H1 (cell line): ENCODE data around the gene GNG12. TPM values are rescaled to one million over a fixed set of nuclear protein-coding genes. Genes with fewer than 3 reads are reported as not detected.

Source experiments
- CTCF ChIA-PET: fragments of 300-600 bp; sonication (Branson Sonifier 250); formaldehyde crosslinking; loops from one replicate; lab custom pipeline; 2021; ENCODE audit not compliant: partially characterized antibody; lab: Charles Lee
- POLR2A ChIA-PET: fragments of 300-600 bp; sonication (Branson Sonifier 250); formaldehyde crosslinking; loops from one replicate; lab custom pipeline; 2021; ENCODE audit warnings: inconsistent platforms; ENCODE audit not compliant: partially characterized antibody; lab: Charles Lee
- DNase-seq, 2 experiments: peaks; one replicate each; pipeline versions ENCODE4 v3.0.0 to v3.0.0-alpha.2; 2010 to 2022; ENCODE audit warnings: low spot score in 2 of 2, low read depth in 1 of 2, mixed read lengths in 1 of 2
- FAIRE-seq: peaks from 2 replicates; lab custom pipeline; 2011; peaks lifted over from hg19 to GRCh38; lab: Jason Lieb, UNC
- H2AFZ ChIP-seq: 2 replicates; pipeline ENCODE4 v1.8.1; 2012; ENCODE audit warnings: low read length, inconsistent platforms
- H2AK5ac ChIP-seq: 2 replicates; pipeline ENCODE4 v1.6.1; 2013; ENCODE audit warnings: low read depth, low read length
- H2BK120ac ChIP-seq: replicated peaks from 2 replicates; pipeline ENCODE3; 2013; ENCODE audit warnings: low read depth, low read length, inconsistent platforms
- H2BK12ac ChIP-seq: 2 replicates; pipeline ENCODE4 v1.6.1; 2013; ENCODE audit warnings: low read depth, low read length
- H2BK15ac ChIP-seq: 2 replicates; pipeline ENCODE4 v1.6.1; 2013; ENCODE audit warnings: low read length
- H2BK20ac ChIP-seq: 2 replicates; pipeline ENCODE4 v1.6.1; 2013; ENCODE audit warnings: low read length
- H2BK5ac ChIP-seq: 2 replicates; pipeline ENCODE4 v1.6.1; 2013; ENCODE audit warnings: low read depth, low read length
- H3K14ac ChIP-seq: 2 replicates; pipeline ENCODE4 v1.6.1; 2013; ENCODE audit warnings: inconsistent platforms; ENCODE audit not compliant: insufficient read length
- H3K18ac ChIP-seq: 2 replicates; pipeline ENCODE4 v1.6.1; 2013; ENCODE audit warnings: low read length; ENCODE audit errors: extremely low read depth
- H3K23ac ChIP-seq: 2 replicates; pipeline ENCODE4 v1.6.1; 2013; ENCODE audit warnings: inconsistent platforms; ENCODE audit not compliant: insufficient read length
- H3K23me2 ChIP-seq: 2 replicates; pipeline ENCODE4 v1.6.1; 2013; ENCODE audit warnings: low read depth, low read length
- H3K27ac ChIP-seq: 2 replicates; pipeline ENCODE4 v1.6.1; 2011; ENCODE audit warnings: low read depth, low read length, inconsistent platforms
- H3K27me3 ChIP-seq, 4 experiments: replicated peaks in 1 of 4; 1 replicate in 1 of 4; 2 replicates in 3 of 4; pipeline versions ENCODE4 v1.6.1 to v1.8.1; 2011 to 2013; ENCODE audit warnings: low read length in 3 of 4, mild to moderate bottlenecking in 3 of 4, inconsistent platforms in 2 of 4, mixed read lengths in 2 of 4, moderate library complexity in 1 of 4; ENCODE audit not compliant: control insufficient read depth in 3 of 4, insufficient read depth in 3 of 4; ENCODE audit errors: extremely low read depth in 1 of 4
- H3K36me3 ChIP-seq, 4 experiments: 2 replicates each; pipeline versions ENCODE4 v1.6.1 to v1.8.1; 2011 to 2013; ENCODE audit warnings: mild to moderate bottlenecking in 4 of 4, low read length in 3 of 4, moderate library complexity in 2 of 4, control low read depth in 1 of 4, inconsistent platforms in 1 of 4; ENCODE audit not compliant: insufficient read depth in 4 of 4, control insufficient read depth in 2 of 4
- H3K4ac ChIP-seq: replicated peaks from 2 replicates; pipeline ENCODE3; 2013; ENCODE audit warnings: low read length, low read depth, mixed read lengths, inconsistent platforms; ENCODE audit not compliant: insufficient read length
- H3K4me1 ChIP-seq, 4 experiments: replicated peaks in 1 of 4; 1 replicate in 1 of 4; 2 replicates in 3 of 4; pipeline versions ENCODE4 v1.6.1 to v1.8.1; 2011 to 2013; ENCODE audit warnings: low read length in 3 of 4, inconsistent platforms in 2 of 4, mixed read lengths in 1 of 4; ENCODE audit not compliant: insufficient read depth in 4 of 4, control insufficient read depth in 3 of 4
- H3K4me2 ChIP-seq, 2 experiments: 2 replicates each; pipeline versions ENCODE4 v1.6.1 to v1.8.1; 2011 to 2013; ENCODE audit warnings: low read depth in 2 of 2, low read length in 2 of 2, control low read depth in 1 of 2, inconsistent platforms in 1 of 2, mild to moderate bottlenecking in 1 of 2; ENCODE audit not compliant: insufficient read depth in 1 of 2
- H3K4me3 ChIP-seq, 4 experiments: fragments of 200-600, 300-600 bp in 1 of 4; sonication (generic), shearing (Covaris generic), sonication (Bioruptor Twin) in 1 of 4; 2 replicates each; pipeline versions ENCODE4 v1.5.1 to v1.8.1; 2011 to 2016; ENCODE audit warnings: low read length in 4 of 4, low read depth in 3 of 4, control low read depth in 2 of 4, inconsistent platforms in 2 of 4, mild to moderate bottlenecking in 2 of 4, mixed read lengths in 1 of 4, moderate library complexity in 1 of 4; ENCODE audit not compliant: insufficient read depth in 2 of 4; ENCODE audit errors: extremely low read depth in 1 of 4
- H3K56ac ChIP-seq: replicated peaks from 2 replicates; pipeline ENCODE3; 2013; ENCODE audit warnings: low read depth, mild to moderate bottlenecking, mixed read lengths, low read length, inconsistent platforms; ENCODE audit not compliant: insufficient read length
- H3K79me1 ChIP-seq: 2 replicates; pipeline ENCODE4 v1.6.1; 2013; ENCODE audit warnings: low read depth, low read length, control low read depth
- H3K79me2 ChIP-seq, 2 experiments: 2 replicates each; pipeline versions ENCODE4 v1.6.1 to v1.8.1; 2012 to 2013; ENCODE audit warnings: low read length in 2 of 2, mild to moderate bottlenecking in 2 of 2, inconsistent platforms in 1 of 2; ENCODE audit not compliant: insufficient read depth in 2 of 2, control insufficient read depth in 1 of 2
- H3K9ac ChIP-seq, 4 experiments: replicated peaks in 1 of 4; 1 replicate in 1 of 4; 2 replicates in 3 of 4; pipeline versions ENCODE4 v1.6.1 to v1.8.1; 2011 to 2013; ENCODE audit warnings: low read depth in 3 of 4, low read length in 3 of 4, control low read depth in 2 of 4, mild to moderate bottlenecking in 2 of 4, moderate library complexity in 2 of 4, inconsistent platforms in 1 of 4; ENCODE audit errors: extremely low read depth in 1 of 4
- H3K9me3 ChIP-seq, 2 experiments: 2 replicates each; pipeline versions ENCODE4 v1.6.1 to v1.8.1; 2012 to 2013; ENCODE audit warnings: mild to moderate bottlenecking in 2 of 2, moderate library complexity in 2 of 2, control low read depth in 1 of 2, inconsistent platforms in 1 of 2, low read depth in 1 of 2, low read length in 1 of 2, mixed read lengths in 1 of 2; ENCODE audit not compliant: insufficient read depth in 2 of 2
- H4K20me1 ChIP-seq, 2 experiments: replicated peaks in 1 of 2; 2 replicates each; pipeline versions ENCODE3 to v1.8.1; 2011 to 2013; ENCODE audit warnings: inconsistent platforms in 2 of 2, low read length in 2 of 2, mild to moderate bottlenecking in 1 of 2; ENCODE audit not compliant: insufficient read depth in 2 of 2, control insufficient read depth in 1 of 2
- H4K5ac ChIP-seq: 2 replicates; pipeline ENCODE4 v1.6.1; 2013; ENCODE audit warnings: low read length, low read depth, mixed read lengths, inconsistent platforms; ENCODE audit not compliant: insufficient read length
- H4K8ac ChIP-seq: 2 replicates; pipeline ENCODE4 v1.8.0; 2013; ENCODE audit warnings: mild to moderate bottlenecking, moderate library complexity, low read length, inconsistent platforms; ENCODE audit not compliant: insufficient read depth; ENCODE audit errors: extremely low read depth
- H4K91ac ChIP-seq: replicated peaks from 2 replicates; pipeline ENCODE3; 2013; ENCODE audit warnings: low read length, mixed read lengths, inconsistent platforms; ENCODE audit not compliant: insufficient read length
- GABPA ChIP-seq: IDR thresholded peaks from 2 replicates; pipeline ENCODE4 v1.6.1; 2011; ENCODE audit warnings: mild to moderate bottlenecking, low read length, moderate library complexity, borderline replicate concordance; ENCODE audit not compliant: insufficient read depth
- JUN ChIP-seq: IDR thresholded peaks from 2 replicates; pipeline ENCODE4 v1.6.1; 2011; ENCODE audit warnings: low read depth, mild to moderate bottlenecking, improper control_type of control experiment, low read length
- RNF2 ChIP-seq: fragments of 200-900, 300-1000 bp; sonication (generic); IDR thresholded peaks from 2 replicates; pipeline ENCODE4 v1.7.1; 2016; ENCODE audit warnings: borderline replicate concordance, low read depth, mild to moderate bottlenecking, antibody characterized with exemption, low read length; ENCODE audit not compliant: poor library complexity, severe bottlenecking; ENCODE audit errors: missing control alignments
- SP1 ChIP-seq: IDR thresholded peaks from 2 replicates; pipeline ENCODE4 v1.6.1; 2011; ENCODE audit warnings: low read depth, low read length
- TEAD4 ChIP-seq: IDR thresholded peaks from 2 replicates; pipeline ENCODE4 v1.6.1; 2012; ENCODE audit warnings: low read depth, low read length, inconsistent platforms, mixed read lengths
- WGBS, 2 experiments: shearing (Covaris generic) in 1 of 2; methylation state at CpG; one replicate each; pipeline versions ENCODE4 v1.1.6 to v1.1.7; 2013 to 2015; ENCODE audit warnings: low lambda C conversion rate in 2 of 2, mixed read lengths in 2 of 2, inconsistent platforms in 1 of 2, low coverage in 1 of 2, missing lambda C conversion rate in 1 of 2; ENCODE audit not compliant: insufficient replicate concordance in 2 of 2, insufficient coverage in 1 of 2, insufficient read length in 1 of 2; ENCODE audit errors: extremely low coverage in 1 of 2, missing lambda C conversion rate in 1 of 2; 5-methylcytosine and 5-hydroxymethylcytosine counted together
- polyA plus RNA-seq, 7 experiments: library from polyadenylated mRNA; depleted of rRNA in 3 of 7; stranded (reverse) in 5 of 7; unstranded in 2 of 7; fragments of >200 nt in 5 of 7; fragments of 200-250 nt in 2 of 7; gene quantifications; 1 replicate in 5 of 7; 2 replicates in 1 of 7; 4 replicates in 1 of 7; pipeline versions ENCODE4 v1.2.1 to v1.2.3, GENCODE V29; 2011 to 2013; ENCODE audit warnings: missing spikeins in 2 of 7, mixed read lengths in 2 of 7
- total RNA-seq: library from RNA; stranded (reverse); fragmentation: NEBNext Ultra II Directional; extraction: Animal tissue kit (Norgen Biotek cat#: 25700); gene quantifications from 2 replicates; pipeline ENCODE4 v1.2.1, GENCODE V29; 2021

Gene GNG12
- total and polyA plus RNA-seq, 2 of the 8 experiments (the other 6 are each of a cell fraction or from before 2014, with no cell fraction given) = 11.4 to 35.8 TPM

DNA sequence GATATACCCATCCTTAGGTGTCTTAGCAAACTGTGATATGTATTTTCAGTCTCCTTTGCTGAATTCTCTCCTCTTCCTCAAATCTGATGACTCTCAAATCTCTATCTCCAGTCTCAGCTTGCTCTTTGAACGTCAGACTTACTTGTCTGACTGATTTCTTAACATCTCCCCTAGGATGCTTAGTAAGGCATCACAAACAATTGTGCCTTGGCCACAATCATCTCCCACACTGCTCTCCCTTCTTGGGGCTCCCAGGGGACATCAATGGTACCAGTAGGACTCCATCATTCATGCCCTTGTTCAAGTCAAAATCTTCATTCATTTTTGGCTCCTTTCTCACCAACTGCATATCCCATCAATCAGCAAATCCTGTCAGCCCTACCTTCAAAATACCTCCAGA lies 42.0 kb downstream of the GNG12 start:
- no peak overlapping the region for H2BK5ac ChIP-seq
- H3K79me1 ChIP-seq = no peaks in the 10 kb centered on the region
- no peak overlapping the region; the same call in 1 of the 2 replicates for H2BK12ac ChIP-seq
- ChIA-PET CTCF (interaction anchor here (1.0 to 12.2 kb wide), 2 partner anchors 22 to 60 kb away, joined by 3 to 150 read pairs; no protein-coding TSS in a partner anchor), POLR2A (interaction anchor here (1.0 kb wide), 1 partner anchor 9 kb away, joined by 3 read pairs; no protein-coding TSS in a partner anchor)
- TF ChIP-seq JUN = no peak
- TF ChIP-seq GABPA = no peak
- TF ChIP-seq RNF2 = no peak
- no peak for TF ChIP-seq SP1
- TF ChIP-seq TEAD4 = no peak
- H3K4ac ChIP-seq = no peak overlapping the region
- no peak overlapping the region for H3K9ac ChIP-seq
- H3K4me2 ChIP-seq = no peak overlapping the region
- no peak overlapping the region for H2BK20ac ChIP-seq
- no peaks in the 10 kb centered on the region for H3K23me2 ChIP-seq
- H2AK5ac ChIP-seq = peak overlapping the region; percentile 69; the same call in 1 of the 2 replicates
- no peak overlapping the region for H3K56ac ChIP-seq
- H4K20me1 ChIP-seq = no peaks in the 10 kb centered on the region
- H4K91ac ChIP-seq = no peak overlapping the region
- no peak overlapping the region for H2AFZ ChIP-seq
- no peak overlapping the region for H3K18ac ChIP-seq
- DNase-seq = no peak
- H4K8ac ChIP-seq = no peak overlapping the region
- no peak overlapping the region for H3K23ac ChIP-seq
- no peak overlapping the region for H2BK15ac ChIP-seq
- no peak overlapping the region for H4K5ac ChIP-seq
- FAIRE-seq = no peak
- H3K4me3 ChIP-seq = no peak overlapping the region
- no peaks in the 10 kb centered on the region for H3K79me2 ChIP-seq
- no peaks in the 10 kb centered on the region for H3K27me3 ChIP-seq
- no peak overlapping the region for H2BK120ac ChIP-seq
- H3K27ac ChIP-seq = no peak overlapping the region
- H3K9me3 ChIP-seq = no peaks in the 10 kb centered on the region
- peaks cover 0 to 7% (median under 1%) of the 10 kb centered on the region in 4 experiments; a peak in 3 of 7 replicates for H3K4me1 ChIP-seq
- WGBS, 2 experiments = 88% methylated on average over 1 of the region's 1 CpG; no CpG with 5 or more reads in 1 of the 2 experiments
- no peaks in the 10 kb centered on the region for H3K36me3 ChIP-seq
- H3K14ac ChIP-seq = no peak overlapping the region
